ENCODE data around the gene EGLN1. TPM values are rescaled to one million over a fixed set of nuclear protein-coding genes. Genes with fewer than 3 reads are reported as not detected.

EGLN1 gene
- total RNA-seq, 1 experiment from 2014 or later = 59.0 TPM

DNA sequence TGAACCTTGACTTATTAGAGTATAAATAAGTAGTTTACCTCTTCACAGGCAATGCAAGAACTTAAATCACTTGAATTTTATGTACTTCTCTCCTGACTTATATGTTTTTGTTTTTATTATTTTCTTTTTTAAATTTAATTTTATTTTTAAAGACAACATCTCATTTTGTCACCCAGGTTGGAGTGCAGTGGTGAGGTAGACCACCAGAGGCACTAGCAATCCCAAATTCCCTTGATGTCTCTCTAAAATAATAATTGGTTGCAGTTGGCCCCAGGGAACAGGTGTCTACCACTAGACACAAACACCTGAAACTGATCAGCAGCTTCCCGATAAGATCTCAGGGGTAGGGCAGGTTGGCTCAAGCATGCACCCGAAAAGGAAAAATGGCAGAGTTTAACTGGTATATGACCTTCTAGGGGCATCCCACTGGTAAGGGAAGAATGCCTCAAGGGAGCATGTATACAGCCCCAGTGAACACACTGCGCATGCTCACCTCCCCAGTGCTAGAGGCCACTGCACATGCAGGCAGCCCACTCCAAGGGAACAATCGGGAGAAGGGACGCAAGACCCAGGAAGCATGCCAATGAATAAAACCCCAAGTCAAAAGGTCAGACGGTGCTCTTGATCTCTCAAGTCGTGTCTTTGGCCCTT, 99.1 kb downstream of the EGLN1 start:
- Histone ChIP-seq H3K27ac (ENCODE audit: low read length) (no peak overlapping the region), H3K36me3 (ENCODE audit: insufficient read depth, low read length) (no peaks in the 10 kb centered on the region), H3K9me3 (ENCODE audit: low read length) (no peaks in the 10 kb centered on the region), H3K9ac (ENCODE audit: low read length) (no peak overlapping the region), H3K4me3 (ENCODE audit: low read length) (no peak overlapping the region), H3K4me2 (ENCODE audit: low read depth, low read length, poor library complexity, severe bottlenecking) (no peak overlapping the region), H3K4me1 (ENCODE audit: low read length) (no peaks in the 10 kb centered on the region), H2AFZ (ENCODE audit: low read length) (no peak overlapping the region), H3K9me2 (replicated peaks; ENCODE audit: insufficient read depth, low read length) (no peaks in the 10 kb centered on the region), H4K20me1 (ENCODE audit: insufficient read depth, low read depth, low read length) (peaks cover 2% of the 10 kb centered on the region; the same call in 1 of the 2 replicates), H3K27me3 (ENCODE audit: low read length) (no peaks in the 10 kb centered on the region), H3K79me2 (ENCODE audit: low read length) (no peaks in the 10 kb centered on the region)
- no peak for DNase-seq

DNA sequence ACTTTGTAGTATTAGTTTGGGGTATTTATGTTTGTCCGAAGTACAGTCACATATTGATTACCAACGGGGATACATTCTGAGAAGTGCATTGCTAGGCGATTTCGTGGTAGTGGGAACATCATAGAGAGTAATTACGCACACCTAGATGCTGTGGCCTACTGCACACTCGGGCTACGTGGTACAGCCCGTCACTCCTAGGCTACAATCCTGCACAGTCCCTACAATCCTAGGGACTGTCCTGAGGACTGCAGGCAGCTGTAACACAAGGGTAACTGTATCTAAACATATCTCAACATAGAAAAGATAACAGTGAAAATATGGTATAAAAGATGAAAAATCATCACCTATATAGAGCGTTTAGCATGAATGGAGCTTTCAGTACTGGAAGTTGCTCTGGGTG, 103.0 kb downstream of the EGLN1 start:
- no peak overlapping the region for H3K9ac ChIP-seq (ENCODE audit: low read length)
- no peak overlapping the region for H2AFZ ChIP-seq (ENCODE audit: low read length)
- H3K27ac ChIP-seq (ENCODE audit: low read length) = no peak overlapping the region
- H3K4me1 ChIP-seq (ENCODE audit: low read length) = no peaks in the 10 kb centered on the region
- no peak for DNase-seq
- H3K4me3 ChIP-seq (ENCODE audit: low read length) = no peak overlapping the region
- H3K4me2 ChIP-seq (ENCODE audit: low read depth, low read length, poor library complexity, severe bottlenecking) = no peak overlapping the region
- no peaks in the 10 kb centered on the region for H3K27me3 ChIP-seq (ENCODE audit: low read length)
- no peaks in the 10 kb centered on the region for H3K9me2 ChIP-seq (replicated peaks; ENCODE audit: insufficient read depth, low read length)
- H3K9me3 ChIP-seq (ENCODE audit: low read length) = no peaks in the 10 kb centered on the region; the same call in 1 of the 2 replicates
- H4K20me1 ChIP-seq (ENCODE audit: insufficient read depth, low read depth, low read length) = no peaks in the 10 kb centered on the region
- H3K79me2 ChIP-seq (ENCODE audit: low read length) = no peaks in the 10 kb centered on the region
- no peaks in the 10 kb centered on the region for H3K36me3 ChIP-seq (ENCODE audit: insufficient read depth, low read length)

DNA sequence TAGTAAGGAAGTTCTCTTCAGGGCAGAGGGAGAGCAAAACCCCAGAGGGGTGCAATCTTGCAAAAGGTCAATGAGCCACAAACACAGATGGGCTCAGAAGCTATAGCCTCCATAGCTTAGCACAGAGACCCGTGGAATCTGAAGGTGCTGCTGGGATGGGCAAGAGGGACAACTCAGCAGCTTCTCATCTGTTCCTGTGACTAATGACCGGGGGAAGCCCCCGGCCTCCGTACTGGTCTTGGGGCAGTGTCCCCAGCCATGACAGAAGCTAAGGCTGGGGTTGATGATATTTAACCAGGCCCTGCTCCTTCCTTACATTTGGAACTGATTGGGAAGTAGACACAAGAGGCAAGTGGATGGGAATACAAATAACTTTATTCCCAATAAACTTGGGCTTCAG, 103.5 kb downstream of the EGLN1 start:
- H3K4me1 ChIP-seq (ENCODE audit: low read length) = no peaks in the 10 kb centered on the region
- no peak overlapping the region for H3K9ac ChIP-seq (ENCODE audit: low read length)
- no peak for DNase-seq
- H3K4me2 ChIP-seq (ENCODE audit: low read depth, low read length, poor library complexity, severe bottlenecking) = no peak overlapping the region
- no peaks in the 10 kb centered on the region for H3K9me2 ChIP-seq (replicated peaks; ENCODE audit: insufficient read depth, low read length)
- H3K79me2 ChIP-seq (ENCODE audit: low read length) = no peaks in the 10 kb centered on the region
- H3K27me3 ChIP-seq (ENCODE audit: low read length) = no peaks in the 10 kb centered on the region
- no peaks in the 10 kb centered on the region for H3K36me3 ChIP-seq (ENCODE audit: insufficient read depth, low read length)
- H3K4me3 ChIP-seq (ENCODE audit: low read length) = no peak overlapping the region
- H3K27ac ChIP-seq (ENCODE audit: low read length) = no peak overlapping the region
- no peaks in the 10 kb centered on the region; the same call in 1 of the 2 replicates for H3K9me3 ChIP-seq (ENCODE audit: low read length)
- no peak overlapping the region for H2AFZ ChIP-seq (ENCODE audit: low read length)
- no peaks in the 10 kb centered on the region for H4K20me1 ChIP-seq (ENCODE audit: insufficient read depth, low read depth, low read length)

DNA sequence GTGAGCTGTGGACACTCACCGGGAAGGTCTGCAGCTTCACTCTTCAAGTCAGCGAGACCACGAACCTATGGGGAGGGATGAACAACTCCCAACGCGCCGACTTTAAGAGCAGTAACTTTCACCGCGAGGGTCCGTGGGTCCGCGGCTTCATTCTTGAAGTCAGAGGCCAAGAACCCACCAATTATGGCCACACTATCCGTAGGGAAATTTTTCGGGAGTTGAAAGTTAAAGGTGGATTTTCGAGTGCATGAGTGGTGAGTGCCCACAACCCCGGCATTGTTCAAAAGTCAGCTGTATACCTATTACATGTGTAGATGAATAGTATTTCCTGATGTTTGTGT, 104.1 kb downstream of the EGLN1 start:
- no peaks in the 10 kb centered on the region for H4K20me1 ChIP-seq (ENCODE audit: insufficient read depth, low read depth, low read length)
- no peaks in the 10 kb centered on the region for H3K79me2 ChIP-seq (ENCODE audit: low read length)
- no peak overlapping the region for H3K9ac ChIP-seq (ENCODE audit: low read length)
- H2AFZ ChIP-seq (ENCODE audit: low read length) = no peak overlapping the region
- H3K9me2 ChIP-seq (replicated peaks; ENCODE audit: insufficient read depth, low read length) = no peaks in the 10 kb centered on the region
- H3K4me3 ChIP-seq (ENCODE audit: low read length) = no peak overlapping the region
- no peaks in the 10 kb centered on the region for H3K27me3 ChIP-seq (ENCODE audit: low read length)
- H3K36me3 ChIP-seq (ENCODE audit: insufficient read depth, low read length) = no peaks in the 10 kb centered on the region
- H3K4me2 ChIP-seq (ENCODE audit: low read depth, low read length, poor library complexity, severe bottlenecking) = no peak overlapping the region
- no peak overlapping the region for H3K27ac ChIP-seq (ENCODE audit: low read length)
- DNase-seq = no peak
- no peaks in the 10 kb centered on the region for H3K4me1 ChIP-seq (ENCODE audit: low read length)
- H3K9me3 ChIP-seq (ENCODE audit: low read length) = no peaks in the 10 kb centered on the region; the same call in 1 of the 2 replicates

DNA sequence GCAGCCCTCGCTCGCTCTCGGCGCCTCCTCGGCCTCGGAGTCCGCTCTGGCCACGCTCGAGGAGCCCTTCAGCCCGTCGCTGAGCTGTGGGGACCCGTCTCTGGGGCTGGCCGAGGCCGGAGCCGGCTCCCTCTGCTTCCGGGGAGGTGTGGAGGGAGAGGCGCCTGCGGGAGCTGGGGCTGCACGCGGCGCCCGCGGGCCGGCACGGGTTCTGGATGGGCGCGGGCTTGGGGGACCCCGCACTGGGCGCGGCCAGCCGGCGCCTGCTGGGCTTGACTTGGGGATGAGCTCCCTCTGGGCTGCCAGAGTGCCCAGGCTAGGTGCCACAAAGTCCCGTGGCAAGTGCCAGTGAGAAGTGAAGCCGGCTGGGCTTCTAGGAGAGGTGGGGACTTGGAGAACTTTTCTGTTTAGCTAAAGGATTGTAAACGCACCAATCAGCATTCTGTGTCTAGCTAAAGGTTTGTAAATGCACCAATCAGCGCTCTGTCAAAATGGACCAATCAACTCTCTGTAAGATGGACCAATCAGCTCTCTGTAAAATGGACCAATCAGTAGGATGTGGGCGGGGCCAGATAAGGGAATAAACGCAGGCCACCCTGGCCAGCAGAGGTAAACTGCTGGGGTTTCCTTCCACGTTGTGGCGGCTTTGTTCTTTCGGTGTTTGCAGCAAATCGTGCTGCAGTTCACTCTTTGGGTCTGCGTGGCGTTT, 104.6 kb downstream of the EGLN1 start:
- Histone ChIP-seq H3K79me2 (ENCODE audit: low read length) (no peaks in the 10 kb centered on the region), H3K27ac (ENCODE audit: low read length) (no peak overlapping the region), H3K4me1 (ENCODE audit: low read length) (no peaks in the 10 kb centered on the region), H3K9ac (ENCODE audit: low read length) (no peak overlapping the region), H4K20me1 (ENCODE audit: insufficient read depth, low read depth, low read length) (no peaks in the 10 kb centered on the region), H3K27me3 (ENCODE audit: low read length) (no peaks in the 10 kb centered on the region), H3K36me3 (ENCODE audit: insufficient read depth, low read length) (no peaks in the 10 kb centered on the region), H3K4me3 (ENCODE audit: low read length) (no peak overlapping the region), H2AFZ (ENCODE audit: low read length) (no peak overlapping the region), H3K4me2 (ENCODE audit: low read depth, low read length, poor library complexity, severe bottlenecking) (no peak overlapping the region), H3K9me2 (replicated peaks; ENCODE audit: insufficient read depth, low read length) (no peaks in the 10 kb centered on the region), H3K9me3 (ENCODE audit: low read length) (no peaks in the 10 kb centered on the region; the same call in 1 of the 2 replicates)
- no peak for DNase-seq

DNA sequence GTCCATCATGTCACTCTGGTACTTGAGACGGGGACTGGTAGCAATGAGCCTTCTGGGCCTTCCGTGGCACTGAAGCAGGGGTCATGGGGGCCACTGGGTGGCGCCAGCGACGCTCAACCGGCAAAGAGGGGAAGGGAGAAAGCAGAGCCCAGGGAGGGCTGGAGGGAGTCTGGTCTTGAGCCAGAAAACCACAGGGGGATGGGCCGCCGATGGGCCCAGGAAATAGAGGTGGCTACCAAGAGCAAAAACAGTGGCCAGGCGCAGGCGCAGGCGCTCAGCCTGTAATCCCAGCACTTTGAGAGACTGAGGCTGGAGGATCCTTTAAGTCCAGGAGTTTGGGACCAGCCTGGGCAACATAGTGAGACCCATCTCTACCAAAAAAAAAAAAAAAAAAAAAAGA, 106.2 kb downstream of the EGLN1 start:
- Histone ChIP-seq H3K27ac (ENCODE audit: low read length) (no peak overlapping the region), H3K9ac (ENCODE audit: low read length) (no peak overlapping the region), H3K9me3 (ENCODE audit: low read length) (no peaks in the 10 kb centered on the region; the same call in 1 of the 2 replicates), H3K9me2 (replicated peaks; ENCODE audit: insufficient read depth, low read length) (no peaks in the 10 kb centered on the region), H3K36me3 (ENCODE audit: insufficient read depth, low read length) (no peaks in the 10 kb centered on the region), H3K79me2 (ENCODE audit: low read length) (no peaks in the 10 kb centered on the region), H3K27me3 (ENCODE audit: low read length) (no peaks in the 10 kb centered on the region), H3K4me2 (ENCODE audit: low read depth, low read length, poor library complexity, severe bottlenecking) (no peak overlapping the region), H3K4me3 (ENCODE audit: low read length) (no peak overlapping the region), H2AFZ (ENCODE audit: low read length) (no peak overlapping the region), H4K20me1 (ENCODE audit: insufficient read depth, low read depth, low read length) (no peaks in the 10 kb centered on the region), H3K4me1 (ENCODE audit: low read length) (no peaks in the 10 kb centered on the region)
- DNase-seq = peak; percentile 89

Other genes with a start within 250 kb of the EGLN1 start
- 32.6 and 36.0 TPM in 2 replicates for gene GNPAT, start 181.1 kb downstream of the EGLN1 start, total RNA-seq (2014; rRNA removed; shearing (Covaris generic); ENCODE audit: low replicate concordance)
- 12.1 and 12.6 TPM in 2 replicates for gene EXOC8, start 84.4 kb downstream of the EGLN1 start, total RNA-seq (2014; rRNA removed; shearing (Covaris generic); ENCODE audit: low replicate concordance)
- 17.4 and 18.9 TPM in 2 replicates for gene SPRTN, start 84.0 kb downstream of the EGLN1 start, total RNA-seq (2014; rRNA removed; shearing (Covaris generic); ENCODE audit: low replicate concordance)
- gene TSNAX, start 106.4 kb upstream of the EGLN1 start, total RNA-seq (2014; rRNA removed; shearing (Covaris generic); ENCODE audit: low replicate concordance) = 29.0 and 45.4 TPM in 2 replicates
- 4.3 and 6.4 TPM in 2 replicates for gene DISC1, start 204.5 kb upstream of the EGLN1 start, total RNA-seq (2014; rRNA removed; shearing (Covaris generic); ENCODE audit: low replicate concordance)

Measured in Karpas-422 (cell line).